NOMO-1 treated with dmso at 0.1 percent for 144 hours (cell line): ENCODE results near the gene SH2D3C.

Source experiments
- DNase-seq: peaks from one replicate; lab custom pipeline; 2025; ENCODE audit not compliant: unreplicated experiment; lab: John Stamatoyannopoulos, UW

SH2D3C gene

DNA sequence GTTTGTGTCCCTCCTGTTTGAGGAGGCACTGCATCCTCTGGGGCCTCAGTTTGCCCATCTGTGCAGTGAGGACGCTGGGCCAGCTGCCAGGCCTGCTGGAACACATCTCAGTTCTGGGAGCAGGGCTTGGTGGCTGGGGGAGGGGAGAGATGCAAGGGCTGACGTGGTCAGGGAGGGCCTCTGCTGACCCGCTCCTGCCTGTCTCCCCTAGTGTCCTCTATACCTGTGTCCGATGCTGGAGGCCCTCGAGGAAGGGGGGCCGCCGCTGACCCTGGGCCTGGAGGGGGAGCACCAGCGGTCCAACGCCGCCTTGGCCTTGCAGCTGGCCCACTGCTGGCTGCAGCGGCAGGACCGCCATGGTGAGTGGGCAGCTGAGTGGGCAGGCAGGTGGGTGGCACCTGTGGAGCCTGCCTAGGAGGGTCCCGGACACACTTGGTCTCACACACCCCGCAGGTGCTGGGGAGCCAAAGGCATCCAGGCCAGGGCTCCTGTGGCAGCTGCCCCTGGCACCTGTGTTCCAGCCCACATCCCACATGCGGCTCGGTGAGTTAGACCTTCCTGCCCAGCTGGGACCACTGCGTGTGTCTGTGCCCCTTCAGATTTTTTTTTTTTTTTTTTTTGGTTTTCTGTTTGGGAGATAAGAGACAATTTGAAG is 30.0 kb upstream of the SH2D3C start:
- DNase-seq, result no peak

DNA sequence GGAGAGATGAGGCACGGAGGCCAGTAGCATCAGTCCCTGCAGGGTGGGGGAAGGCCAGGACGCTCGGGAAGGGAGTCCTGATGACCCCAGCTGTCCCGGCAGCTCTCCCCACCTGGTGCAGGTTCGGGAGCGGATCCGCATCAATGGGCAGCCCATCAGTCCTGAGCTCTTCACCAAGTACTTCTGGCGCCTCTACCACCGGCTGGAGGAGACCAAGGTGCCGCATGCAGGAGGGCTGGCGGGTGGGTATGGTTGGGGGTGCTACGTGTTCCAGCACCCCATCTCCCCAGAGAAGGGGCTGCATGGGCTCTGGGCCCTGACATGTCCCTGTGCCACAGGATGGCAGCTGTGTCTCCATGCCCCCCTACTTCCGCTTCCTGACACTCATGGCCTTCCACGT is 28.4 kb upstream of the SH2D3C start:
- DNase-seq, result no peak

GRCh38 chr9:127805620-127806019 is 27.2 kb upstream of the SH2D3C start:
- no peak for DNase-seq

GRCh38 chr9:127803507-127804352 is 25.3 kb upstream of the SH2D3C start:
- no peak for DNase-seq

DNA sequence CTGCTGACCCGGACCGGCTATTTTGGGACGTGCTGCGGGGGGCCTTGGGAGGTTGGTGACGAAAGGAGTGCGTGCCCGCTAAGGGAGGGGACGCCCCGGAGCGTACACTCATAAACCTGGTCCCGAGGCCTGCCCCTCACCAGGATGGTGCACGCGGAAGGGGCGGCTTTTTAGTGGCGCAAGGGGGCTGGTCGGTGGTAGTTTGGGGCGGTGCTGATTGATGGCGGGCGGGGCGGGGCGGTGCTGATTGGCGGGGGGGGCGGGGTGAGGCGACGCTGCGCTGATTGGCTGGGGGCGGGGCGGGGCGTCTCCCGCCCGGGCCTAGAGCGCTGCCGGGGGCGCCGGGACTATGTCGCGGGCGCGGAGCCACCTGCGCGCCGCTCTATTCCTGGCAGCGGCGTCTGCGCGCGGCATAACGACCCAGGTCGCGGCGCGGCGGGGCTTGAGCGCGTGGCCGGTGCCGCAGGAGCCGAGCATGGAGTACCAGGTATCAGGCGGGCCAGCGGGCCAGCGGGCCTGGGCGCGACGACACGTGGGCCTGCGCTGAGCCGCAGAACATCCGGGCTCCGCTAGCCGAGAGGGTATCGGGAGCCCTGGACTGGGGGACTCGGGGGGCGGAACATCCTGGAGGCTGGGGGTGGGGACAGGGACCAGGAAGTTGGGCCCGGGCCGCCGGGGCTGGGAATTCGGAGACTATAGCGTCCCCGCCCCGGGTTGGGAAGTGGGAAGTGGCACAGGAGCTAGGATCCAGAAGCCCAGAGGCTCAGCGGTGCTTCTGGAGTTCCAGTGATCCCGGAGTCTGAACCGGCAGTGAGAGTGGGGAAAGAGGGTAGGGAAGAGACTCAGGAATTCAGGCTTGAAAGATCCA is 24.3 kb upstream of the SH2D3C start, which contains the start of gene FPGS:
FPGS (plus strand) TSS at position 307 of the 868 bp plus-strand sequence; CDS start at position 350, 43 bp downstream.
- peak; percentile 80 for DNase-seq

DNA sequence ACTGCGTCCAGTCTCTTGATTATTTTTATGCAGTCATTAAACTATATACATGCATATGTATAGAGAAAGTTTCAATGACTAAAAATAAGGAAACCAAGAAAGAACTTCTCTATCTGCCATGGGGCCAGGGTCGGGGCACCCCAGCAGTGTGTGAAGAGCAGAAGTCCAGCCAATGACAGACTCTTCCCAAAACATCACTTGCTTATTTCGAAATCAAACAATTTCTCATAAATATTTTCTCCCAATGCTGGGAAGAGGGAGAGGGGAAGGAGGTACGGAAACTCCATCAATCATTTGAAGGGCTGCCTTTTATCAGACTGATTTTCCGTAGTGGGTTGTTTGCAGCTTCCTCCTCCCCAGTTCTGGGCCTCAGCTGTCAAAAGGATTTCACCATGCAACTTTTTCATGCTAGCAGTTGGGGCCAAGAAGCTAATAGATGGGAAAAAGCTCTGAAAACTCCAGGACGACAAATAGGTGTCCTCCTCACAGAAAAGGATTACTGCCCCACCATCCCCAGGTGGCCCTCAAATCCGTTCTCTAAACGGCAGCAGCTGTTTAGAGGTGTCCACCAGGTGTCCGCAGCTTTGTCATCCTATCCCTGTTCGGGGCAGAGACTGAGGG is 23.6 kb upstream of the SH2D3C start:
- peak; percentile 69 for DNase-seq

DNA sequence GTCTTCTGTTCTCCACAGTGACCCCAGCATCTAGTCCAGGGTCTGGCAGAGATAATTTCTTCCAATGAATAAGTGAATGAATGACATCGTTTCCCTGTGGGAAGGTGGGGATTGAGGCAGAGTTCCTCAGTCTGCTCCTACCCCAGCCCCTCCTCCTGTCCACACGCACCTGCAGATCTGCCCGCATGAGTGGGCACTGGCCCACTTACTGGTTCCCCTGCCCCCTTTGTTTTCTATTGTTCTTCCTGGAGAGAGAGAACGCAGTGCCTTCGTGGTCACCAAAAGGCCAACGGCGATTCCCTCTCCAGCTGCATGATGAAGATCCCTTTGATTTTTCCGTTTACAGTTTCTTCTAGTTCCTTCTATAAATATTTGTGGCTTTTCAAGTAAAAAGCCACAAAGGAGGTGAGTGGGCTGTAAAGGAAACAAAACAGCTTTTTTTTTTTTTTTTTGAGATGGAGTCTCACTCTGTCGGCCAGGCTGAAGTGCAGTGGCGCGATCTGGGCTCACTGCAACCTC is 18.4 kb upstream of the SH2D3C start:
- peak; percentile 27 for DNase-seq

GRCh38 chr9:127796225-127796813 is 17.9 kb upstream of the SH2D3C start:
- DNase-seq, result no peak

DNA sequence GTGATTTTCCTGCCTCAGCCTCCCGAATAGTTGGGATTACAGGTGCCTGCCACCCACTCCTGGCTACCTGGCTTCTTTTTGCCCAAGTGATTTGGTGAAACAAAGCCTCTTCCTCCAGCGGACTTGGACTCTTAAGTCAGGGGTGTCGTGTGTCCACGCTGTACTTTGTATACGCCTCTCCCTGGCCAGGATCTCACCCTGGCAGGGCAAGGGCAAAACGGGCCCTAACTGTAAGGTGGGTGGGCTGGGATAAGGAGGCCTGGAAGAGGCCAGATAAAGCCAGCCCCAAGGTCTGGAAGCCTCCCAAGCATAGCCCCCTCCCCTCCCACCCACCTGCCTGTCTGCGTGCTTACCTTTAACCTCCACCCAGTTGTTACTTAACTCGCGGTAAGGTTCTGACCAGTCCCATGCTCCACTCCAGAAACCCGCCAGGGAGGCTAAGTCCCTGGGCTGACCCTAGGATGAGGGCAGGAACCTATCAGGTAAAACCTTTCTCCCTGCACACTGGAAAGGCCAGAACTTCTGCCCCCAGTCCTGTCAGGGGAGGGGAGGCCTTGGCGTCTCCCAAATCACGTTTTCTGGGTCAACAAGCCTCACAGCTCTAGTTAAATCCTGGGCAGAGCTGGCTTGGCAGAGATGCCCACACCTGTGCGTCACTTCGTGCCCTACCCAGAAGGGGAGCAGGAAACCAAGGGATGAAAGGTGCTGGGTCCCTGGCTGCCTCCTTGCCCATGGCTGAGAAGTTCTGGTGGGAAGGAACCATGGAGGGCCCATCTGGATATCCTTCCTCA is 15.7 kb upstream of the SH2D3C start:
- DNase-seq, result no peak

DNA sequence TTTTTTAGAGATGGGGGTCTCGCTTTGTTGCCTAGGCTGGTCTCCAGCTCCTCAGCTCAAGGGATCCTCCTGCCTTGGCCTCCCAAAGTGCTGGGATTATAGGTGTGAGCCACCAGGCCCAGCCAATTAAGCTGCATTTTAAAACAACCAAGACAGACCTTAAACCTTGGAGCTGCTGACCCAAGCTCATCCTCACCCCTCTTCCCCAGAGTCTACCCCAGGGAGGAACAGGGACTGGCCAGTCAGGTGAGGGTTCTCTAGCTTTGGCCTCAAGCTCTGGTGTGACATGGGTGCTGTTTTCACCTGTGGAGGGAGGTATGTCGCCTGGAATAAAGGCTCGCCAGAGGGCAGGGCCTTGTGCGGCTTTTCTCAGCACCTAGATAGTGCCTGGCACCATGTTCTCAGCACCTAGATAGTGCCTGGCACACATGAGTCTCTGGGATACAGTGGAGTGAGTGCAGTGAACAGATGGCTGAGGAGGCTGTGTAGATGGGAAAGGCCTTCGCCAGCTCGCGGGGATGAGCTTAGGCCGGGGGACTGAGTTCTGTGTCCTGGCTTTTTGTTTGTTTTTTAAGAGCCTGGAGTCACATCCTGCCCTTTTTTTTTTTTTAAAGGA is 14.7 kb upstream of the SH2D3C start:
- no peak for DNase-seq

DNA sequence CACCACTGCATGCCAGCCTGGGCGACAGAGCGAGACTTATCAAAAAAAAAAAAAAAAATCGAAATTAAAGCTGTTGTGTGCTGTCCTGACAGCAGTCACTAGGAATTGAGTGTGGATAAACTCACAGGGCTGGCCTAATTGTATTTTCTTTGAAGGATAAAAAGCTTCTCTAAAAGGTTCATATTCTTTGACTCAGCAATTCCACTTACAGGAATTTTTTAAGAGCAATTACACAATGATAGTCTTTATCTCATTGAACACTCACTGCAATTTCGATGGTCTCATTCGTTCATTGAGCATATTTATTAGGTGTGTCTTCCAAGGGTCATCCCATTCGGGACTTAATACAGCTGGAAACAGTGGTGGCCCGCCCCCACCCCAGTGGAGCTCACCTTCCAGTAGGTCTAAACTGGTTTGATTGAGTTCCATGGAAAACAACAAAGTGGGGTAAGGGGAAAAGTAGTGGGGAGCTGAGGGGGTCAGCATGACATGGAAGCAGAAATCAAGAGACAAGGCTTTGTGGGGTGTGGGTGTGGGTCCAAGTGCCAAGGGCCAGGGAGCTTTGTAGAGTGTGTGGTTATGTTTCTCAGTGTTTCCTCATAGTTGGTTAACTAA is 14.1 kb upstream of the SH2D3C start:
- DNase-seq, result no peak

- no peak for DNase-seq
Observed at GRCh38 chr9:127791085-127791484, 12.6 kb upstream of the SH2D3C start.

DNA sequence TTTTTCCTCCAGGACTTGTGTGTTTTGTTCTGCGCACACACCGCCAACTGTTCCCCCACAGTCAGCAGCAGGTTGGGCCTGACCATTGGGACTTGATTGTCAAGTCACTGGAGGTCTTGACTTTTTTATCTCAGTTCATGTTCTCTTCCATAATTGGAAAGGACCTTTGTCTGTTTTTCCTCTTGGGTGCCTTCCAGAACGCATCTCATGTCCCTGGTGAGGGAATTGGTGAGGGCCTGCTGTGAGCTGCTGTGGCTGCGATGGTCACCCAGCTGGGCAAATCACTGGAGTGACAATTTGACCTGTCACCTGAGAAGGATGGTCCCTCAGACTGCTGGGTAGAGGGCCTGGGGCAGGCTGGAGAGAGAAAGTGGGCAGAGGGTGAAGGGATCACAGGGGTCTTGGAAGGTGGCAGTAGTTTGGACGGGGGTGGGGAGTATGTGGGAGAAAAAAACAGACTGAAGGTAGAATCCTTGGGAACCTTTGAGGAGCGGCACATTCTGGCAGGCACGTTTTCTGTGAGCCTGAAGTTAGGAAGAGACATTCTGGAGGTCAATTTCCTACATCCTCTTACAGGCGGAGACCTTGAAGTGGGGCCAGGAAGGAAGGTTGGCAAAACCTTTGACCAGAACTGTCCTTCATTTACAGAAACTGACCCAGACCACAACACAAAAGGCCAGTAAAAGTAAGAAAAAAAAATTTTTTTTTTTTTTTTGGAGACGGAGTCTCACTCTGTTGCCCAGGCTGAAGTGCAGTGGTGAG is 11.8 kb upstream of the SH2D3C start:
- DNase-seq, result no peak

- DNase-seq, result no peak
Observed at GRCh38 chr9:127789179-127789578, 10.7 kb upstream of the SH2D3C start.

GRCh38 chr9:127788337-127789011 is 10.0 kb upstream of the SH2D3C start:
- DNase-seq, result no peak

- no peak for DNase-seq
Observed at GRCh38 chr9:127786773-127787104, 8.3 kb upstream of the SH2D3C start.

GRCh38 chr9:127785933-127786772 is 7.7 kb upstream of the SH2D3C start, which contains the start of gene CDK9:
TSS of gene CDK9 (plus strand) at chr9:127786034. CDS start at chr9:127786149, 115 bp downstream.
- peak; percentile 78 for DNase-seq
